ENCODE data around the gene KAT8. TPM values are rescaled to one million over a fixed set of nuclear protein-coding genes. Genes with fewer than 3 reads are reported as not detected.

KAT8 gene
- total RNA-seq, 2 donors from 2014 or later = 86.7 to 97.6 TPM

GRCh38 chr16:31106509-31107464, 10.7 kb upstream of the KAT8 start:
- no peak overlapping the region for H3K4me3 Mint-ChIP-seq
- DNase-seq = no peak
- H3K36me3 Mint-ChIP-seq (ENCODE audit: low read depth) = peaks cover 2% of the 10 kb centered on the region
- ATAC-seq = no peak
- H3K9me3 ChIP-seq (ENCODE audit: control insufficient read depth, low read length, poor library complexity, severe bottlenecking) = no peaks in the 10 kb centered on the region
- H3K27me3 Mint-ChIP-seq = no peaks in the 10 kb centered on the region
- peaks cover 16% of the 10 kb centered on the region for H3K4me1 Mint-ChIP-seq
- no peak overlapping the region for H3K27ac Mint-ChIP-seq

- no peak for ATAC-seq
- peak overlapping the region; percentile 63 for H3K27ac Mint-ChIP-seq
- H3K36me3 Mint-ChIP-seq (ENCODE audit: low read depth) = peaks cover 2% of the 10 kb centered on the region
- peak overlapping the region; percentile 89 for H3K4me3 Mint-ChIP-seq
- H3K27me3 Mint-ChIP-seq = no peaks in the 10 kb centered on the region
- H3K9me3 ChIP-seq (ENCODE audit: control insufficient read depth, low read length, poor library complexity, severe bottlenecking) = no peaks in the 10 kb centered on the region
- DNase-seq = no peak
- H3K4me1 Mint-ChIP-seq = peaks cover 16% of the 10 kb centered on the region
These were observed 10.0 kb upstream of the KAT8 start for GRCh38 chr16:31107465-31107867.

GRCh38 chr16:31108035-31108793, 9.2 kb upstream of the KAT8 start, which contains the start of gene BCKDK:
TSS of gene BCKDK (plus strand) at chr16:31108386. CDS start at chr16:31109224, 838 bp downstream.
- Mint-ChIP-seq H3K27me3 (no peaks in the 10 kb centered on the region), H3K4me1 (peaks cover 16% of the 10 kb centered on the region)
- DNase-seq = peak; percentile 29 to 47 (median 38)

GRCh38 chr16:31108794-31109558, 8.5 kb upstream of the KAT8 start:
- Mint-ChIP-seq H3K27me3 (no peaks in the 10 kb centered on the region), H3K36me3 (ENCODE audit: low read depth) (peaks cover 2% of the 10 kb centered on the region), H3K4me3 (peak overlapping the region; percentile 87), H3K4me1 (peaks cover 17% of the 10 kb centered on the region), H3K27ac (no peak overlapping the region)
- ATAC-seq (no peak), DNase-seq (no peak)
- H3K9me3 ChIP-seq (ENCODE audit: control insufficient read depth, low read length, poor library complexity, severe bottlenecking) = no peaks in the 10 kb centered on the region

More at GRCh38 chr16:31108035-31108793, 9.2 kb upstream of the KAT8 start, which contains the start of gene BCKDK:
- peaks cover 2% of the 10 kb centered on the region for H3K36me3 Mint-ChIP-seq (ENCODE audit: low read depth)
- H3K27ac Mint-ChIP-seq = peak within 1 kb of the TSS; percentile 63
- peak; percentile 86 for ATAC-seq
- H3K4me3 Mint-ChIP-seq = peak within 1 kb of the TSS; percentile 89
- H3K9me3 ChIP-seq (ENCODE audit: control insufficient read depth, low read length, poor library complexity, severe bottlenecking) = no peaks in the 10 kb centered on the region

GRCh38 chr16:31109622-31110021, 7.8 kb upstream of the KAT8 start:
- Mint-ChIP-seq H3K27ac (no peak overlapping the region), H3K4me1 (peaks cover 17% of the 10 kb centered on the region), H3K4me3 (peak overlapping the region; percentile 87), H3K27me3 (no peaks in the 10 kb centered on the region), H3K36me3 (ENCODE audit: low read depth) (peaks cover 2% of the 10 kb centered on the region)
- DNase-seq (no peak), ATAC-seq (no peak)
- no peaks in the 10 kb centered on the region for H3K9me3 ChIP-seq (ENCODE audit: control insufficient read depth, low read length, poor library complexity, severe bottlenecking)

GRCh38 chr16:31110106-31111034, 7.1 kb upstream of the KAT8 start:
- H3K4me3 Mint-ChIP-seq = peak overlapping the region; percentile 87
- H3K27ac Mint-ChIP-seq = no peak overlapping the region
- H3K4me1 Mint-ChIP-seq = peaks cover 17% of the 10 kb centered on the region
- H3K9me3 ChIP-seq (ENCODE audit: control insufficient read depth, low read length, poor library complexity, severe bottlenecking) = no peaks in the 10 kb centered on the region
- peaks cover 2% of the 10 kb centered on the region for H3K36me3 Mint-ChIP-seq (ENCODE audit: low read depth)
- DNase-seq = no peak
- ATAC-seq = no peak
- H3K27me3 Mint-ChIP-seq = no peaks in the 10 kb centered on the region

GRCh38 chr16:31111881-31112466, 5.5 kb upstream of the KAT8 start:
- Mint-ChIP-seq H3K36me3 (ENCODE audit: low read depth) (peaks cover 2% of the 10 kb centered on the region), H3K4me1 (peaks cover 15% of the 10 kb centered on the region), H3K4me3 (no peak overlapping the region), H3K27me3 (no peaks in the 10 kb centered on the region), H3K27ac (no peak overlapping the region)
- DNase-seq (no peak), ATAC-seq (no peak)
- no peaks in the 10 kb centered on the region for H3K9me3 ChIP-seq (ENCODE audit: control insufficient read depth, low read length, poor library complexity, severe bottlenecking)

GRCh38 chr16:31112711-31113110, 4.8 kb upstream of the KAT8 start:
- ATAC-seq = no peak
- H3K4me3 Mint-ChIP-seq = no peak overlapping the region

GRCh38 chr16:31113121-31114120, 4.0 kb upstream of the KAT8 start:
- H3K4me1 Mint-ChIP-seq = peaks cover 14% of the 10 kb centered on the region
- H3K36me3 Mint-ChIP-seq (ENCODE audit: low read depth) = peaks cover 2% of the 10 kb centered on the region
- H3K27ac Mint-ChIP-seq = peak overlapping the region; percentile 24
- no peaks in the 10 kb centered on the region for H3K27me3 Mint-ChIP-seq
- no peaks in the 10 kb centered on the region for H3K9me3 ChIP-seq (ENCODE audit: control insufficient read depth, low read length, poor library complexity, severe bottlenecking)
- no peak overlapping the region for H3K4me3 Mint-ChIP-seq
- DNase-seq (no peak), ATAC-seq (no peak)

More at GRCh38 chr16:31112711-31113110, 4.8 kb upstream of the KAT8 start:
- DNase-seq = no peak
- Mint-ChIP-seq H3K27ac (peak overlapping the region; percentile 24), H3K4me1 (peaks cover 12% of the 10 kb centered on the region), H3K36me3 (ENCODE audit: low read depth) (peaks cover 2% of the 10 kb centered on the region), H3K27me3 (no peaks in the 10 kb centered on the region)
- no peaks in the 10 kb centered on the region for H3K9me3 ChIP-seq (ENCODE audit: control insufficient read depth, low read length, poor library complexity, severe bottlenecking)

- H3K9me3 ChIP-seq (ENCODE audit: control insufficient read depth, low read length, poor library complexity, severe bottlenecking) = no peaks in the 10 kb centered on the region
- no peaks in the 10 kb centered on the region for H3K27me3 Mint-ChIP-seq
- peaks cover 2% of the 10 kb centered on the region for H3K36me3 Mint-ChIP-seq (ENCODE audit: low read depth)
- ATAC-seq (no peak), DNase-seq (no peak)
- H3K4me3 Mint-ChIP-seq = no peak overlapping the region
- no peak overlapping the region for H3K27ac Mint-ChIP-seq
- H3K4me1 Mint-ChIP-seq = peaks cover 18% of the 10 kb centered on the region
These were observed 3.0 kb upstream of the KAT8 start for GRCh38 chr16:31114468-31114867.
